Skeletal muscle satellite cell (primary cell): ENCODE measurements around the gene TAOK1. TPM values are rescaled to one million over a fixed set of nuclear protein-coding genes. Genes with fewer than 3 reads are reported as not detected.

ENCODE experiments used
- H3K27me3 ChIP-seq: 2 replicates; pipeline ENCODE4 v1.7.0; 2013; ENCODE audit warnings: low read length; ENCODE audit not compliant: control insufficient read depth, insufficient read depth
- H3K36me3 ChIP-seq: 2 replicates; pipeline ENCODE4 v1.7.0; 2013; ENCODE audit warnings: mild to moderate bottlenecking, control low read depth, low read length; ENCODE audit not compliant: insufficient read depth
- H3K4me1 ChIP-seq: 2 replicates; pipeline ENCODE4 v1.7.0; 2013; ENCODE audit warnings: low read length; ENCODE audit not compliant: control insufficient read depth, insufficient read depth
- H3K4me2 ChIP-seq: 2 replicates; pipeline ENCODE4 v1.7.0; 2013; ENCODE audit warnings: mild to moderate bottlenecking, low read length
- H3K4me3 ChIP-seq: 2 replicates; pipeline ENCODE4 v1.7.0; 2013; ENCODE audit warnings: low read length
- H3K9ac ChIP-seq: 2 replicates; pipeline ENCODE4 v1.7.0; 2013; ENCODE audit warnings: mild to moderate bottlenecking, low read depth, low read length, moderate library complexity
- H3K9me3 ChIP-seq: replicated peaks from 2 replicates; pipeline ENCODE4 v1.7.0; 2013; ENCODE audit warnings: mild to moderate bottlenecking, control low read depth, low read length
- small RNA-seq: library from RNA; depleted of rRNA; stranded (forward); fragments of <200 nt; gene quantifications from one replicate; pipeline ENCODE3, GENCODE V24; 2012

Gene TAOK1

GRCh38 chr17:29597361-29598172, 207.4 kb downstream of the TAOK1 start:
- Histone ChIP-seq H3K4me2 (no peak overlapping the region), H3K4me1 (peaks cover 18% of the 10 kb centered on the region), H3K36me3 (no peaks in the 10 kb centered on the region), H3K9me3 (no peaks in the 10 kb centered on the region), H3K9ac (no peak overlapping the region), H3K27me3 (no peaks in the 10 kb centered on the region), H3K4me3 (no peak overlapping the region)

Small RNA genes within 50 kb of the gene (small RNA-seq; reads per million reads assigned to genes)
- gene RNU4-34P (not detected), gene RNU6-1034P (not detected), gene RNU6-711P (not detected)
